ENCODE data around the gene AGPAT3.
"Not testable (repeated sequence)": the region's sequence is repeated elsewhere in the genome, so short reads cannot be mapped to it uniquely, and the experiment has no call there.

AGPAT3 gene

DNA sequence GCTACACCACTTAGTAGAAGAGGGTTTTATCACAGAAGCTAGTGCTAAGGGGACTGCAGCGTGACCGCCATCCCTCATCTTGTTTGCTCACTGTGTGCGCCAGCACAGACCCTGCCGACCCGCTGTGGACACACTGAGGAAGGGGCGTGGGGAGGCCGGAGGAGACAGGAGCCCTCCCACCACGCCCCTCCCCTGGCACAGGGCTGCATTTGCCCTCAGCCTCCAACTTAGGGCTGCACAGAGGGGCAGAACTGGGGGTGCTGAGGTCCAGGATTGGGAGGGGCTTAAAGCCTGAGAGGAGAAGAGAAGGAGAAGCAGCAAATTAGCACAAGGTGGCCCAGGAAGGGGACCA, 38.4 kb upstream of the AGPAT3 start:
- H3K4me3 ChIP-seq (ENCODE audit: low read length) = no peak overlapping the region
- TF ChIP-seq ZNF274 (IDR thresholded peaks at IDR 0.05; ENCODE audit: low read depth, low read length) = no peak

DNA sequence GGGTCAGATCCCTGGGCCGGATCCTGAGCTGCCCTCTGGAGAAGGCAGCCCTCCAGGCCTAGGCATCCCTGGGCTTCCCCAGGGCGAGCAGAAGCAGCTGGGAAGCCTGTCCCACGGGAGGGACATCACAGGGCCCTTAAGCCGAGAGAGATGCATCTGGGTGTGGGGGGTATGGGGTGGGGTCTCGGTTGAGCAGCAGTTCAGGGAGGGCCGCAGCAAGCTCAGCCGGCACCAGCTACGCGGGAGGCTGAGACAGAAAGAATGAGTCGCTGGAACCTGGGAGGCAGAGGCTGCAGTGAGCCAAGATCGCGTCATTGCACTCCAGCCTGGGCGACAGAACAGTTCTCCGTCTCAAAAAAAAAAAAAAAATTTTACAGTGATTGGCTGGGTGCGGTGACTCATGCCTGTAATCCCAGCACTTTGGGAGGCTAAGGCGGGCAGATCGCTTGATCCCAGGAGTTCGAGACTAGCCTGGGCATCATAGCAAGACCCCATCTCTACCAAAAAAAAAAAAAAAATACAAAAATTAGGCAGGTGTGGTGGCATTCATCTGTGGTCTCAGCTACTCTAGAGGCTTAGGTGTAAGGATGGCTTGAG, 37.9 kb upstream of the AGPAT3 start:
- no peak overlapping the region for H3K4me3 ChIP-seq (ENCODE audit: low read length)
- no peak for TF ChIP-seq ZNF274 (IDR thresholded peaks at IDR 0.05; ENCODE audit: low read depth, low read length)

DNA sequence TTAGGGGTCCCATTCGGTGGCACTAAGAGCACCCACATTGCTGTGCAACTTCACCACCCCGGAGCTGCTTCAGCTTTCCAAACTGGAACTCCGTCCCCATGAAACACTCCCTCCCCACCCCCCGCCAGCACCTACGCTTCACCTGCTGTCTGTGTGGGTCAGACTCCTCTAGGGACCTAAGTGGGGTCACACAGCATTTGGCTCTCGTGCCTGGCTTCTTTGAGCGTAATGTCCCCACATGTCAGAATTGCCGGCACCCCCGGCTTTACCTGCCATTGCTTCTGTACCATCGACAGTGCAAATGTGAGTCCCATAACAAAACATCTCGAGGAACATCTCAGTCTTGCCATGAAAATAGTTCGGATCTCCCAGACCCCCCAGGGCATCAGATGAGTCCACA, 35.9 kb upstream of the AGPAT3 start:
- no peak overlapping the region for H3K4me3 ChIP-seq (ENCODE audit: low read length)
- no peak for TF ChIP-seq ZNF274 (IDR thresholded peaks at IDR 0.05; ENCODE audit: low read depth, low read length)

- no peak overlapping the region for H3K4me3 ChIP-seq (ENCODE audit: low read length)
- TF ChIP-seq ZNF274 (IDR thresholded peaks at IDR 0.05; ENCODE audit: low read depth, low read length) = no peak
Measured at GRCh38 chr21:43829575-43830119, 35.4 kb upstream of the AGPAT3 start.

- no peak for TF ChIP-seq ZNF274 (IDR thresholded peaks at IDR 0.05; ENCODE audit: low read depth, low read length)
- no peak overlapping the region for H3K4me3 ChIP-seq (ENCODE audit: low read length)
Measured at GRCh38 chr21:43832158-43832550, 32.9 kb upstream of the AGPAT3 start.

DNA sequence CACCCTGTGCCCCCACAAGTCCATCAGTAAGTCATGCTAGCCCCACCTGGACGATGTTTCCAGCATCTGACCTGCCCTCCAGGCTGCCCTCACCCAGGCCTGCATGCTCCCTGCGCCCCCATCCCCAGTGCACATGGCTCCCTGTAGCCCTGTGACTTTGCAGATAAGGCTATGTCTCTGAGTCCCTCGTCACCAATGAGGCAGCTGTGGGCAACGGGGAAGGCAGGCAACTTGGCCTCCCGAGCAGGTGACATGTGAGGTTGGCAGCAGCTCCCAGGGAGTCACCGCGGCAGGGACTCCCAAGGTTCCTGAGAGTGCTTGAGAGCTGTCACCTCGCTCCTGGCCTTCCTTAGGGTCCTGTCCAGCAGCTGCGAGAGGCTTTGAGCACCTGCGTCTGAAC, 32.4 kb upstream of the AGPAT3 start:
- TF ChIP-seq ZNF274 (IDR thresholded peaks at IDR 0.05; ENCODE audit: low read depth, low read length) = no peak
- H3K4me3 ChIP-seq (ENCODE audit: low read length) = no peak overlapping the region

DNA sequence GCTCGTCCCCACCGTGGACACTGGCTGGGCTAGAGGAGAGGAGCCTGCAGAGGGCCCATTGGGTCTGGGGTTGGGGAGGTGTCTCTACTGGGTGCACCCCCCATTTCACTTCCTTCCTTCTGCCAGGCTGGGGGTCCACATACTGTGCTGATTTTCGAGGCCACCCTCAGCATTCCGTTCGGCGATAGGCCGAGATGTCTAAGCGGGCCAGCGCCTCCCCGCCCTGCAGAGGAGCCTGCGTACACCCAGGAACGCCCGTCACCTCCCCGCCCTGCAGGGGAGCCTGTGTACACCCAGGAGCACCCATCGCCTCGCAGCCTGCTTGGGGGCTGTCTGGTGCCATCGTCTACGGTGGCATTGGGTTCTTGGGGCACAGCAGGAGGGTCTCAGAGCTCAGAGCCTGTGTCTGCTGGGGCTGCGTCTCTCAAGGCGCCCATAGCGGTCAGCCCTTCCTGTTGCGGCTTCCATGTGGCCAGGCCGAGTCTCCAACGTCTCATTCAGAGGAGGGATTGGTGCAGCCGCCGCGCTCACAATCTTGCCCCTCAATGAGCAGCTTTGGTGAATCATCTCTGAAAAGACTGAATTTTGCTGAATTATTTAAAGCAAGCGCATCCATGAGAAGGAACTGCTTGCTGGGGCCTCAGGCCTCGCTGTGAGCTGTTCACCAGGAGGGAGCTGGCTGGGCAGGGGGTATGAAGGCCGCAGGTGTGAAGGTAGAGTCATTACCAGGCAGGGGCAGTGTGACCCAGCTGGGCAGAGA, 30.7 kb upstream of the AGPAT3 start:
- no peak for TF ChIP-seq ZNF274 (IDR thresholded peaks at IDR 0.05; ENCODE audit: low read depth, low read length)

DNA sequence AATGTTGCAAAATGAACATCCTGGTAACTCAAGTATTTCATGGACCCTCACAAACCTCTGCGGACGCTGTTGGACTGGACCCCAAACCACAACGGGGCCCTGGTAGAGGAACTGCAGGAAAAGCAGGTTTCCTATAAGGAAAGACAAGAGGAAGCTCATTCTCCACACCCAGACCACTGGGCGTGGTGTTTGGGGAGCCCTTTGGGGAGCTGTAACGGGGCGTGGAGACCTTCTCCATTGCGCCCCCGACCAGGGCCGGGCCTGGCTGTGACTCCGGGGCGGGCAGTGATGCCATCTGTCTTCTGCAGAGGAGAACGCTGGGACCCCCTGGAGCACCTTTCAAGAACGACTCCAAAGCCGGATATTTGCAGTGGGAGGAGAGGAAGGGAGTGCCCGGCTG, 30.0 kb upstream of the AGPAT3 start:
- no peak overlapping the region for H3K4me3 ChIP-seq (ENCODE audit: low read length)
- no peak for TF ChIP-seq ZNF274 (IDR thresholded peaks at IDR 0.05; ENCODE audit: low read depth, low read length)

More for the DNA sequence above, 30.7 kb upstream of the AGPAT3 start:
- H3K4me3 ChIP-seq (ENCODE audit: low read length) = no peak overlapping the region

GRCh38 chr21:43835861-43836260, 29.2 kb upstream of the AGPAT3 start:
- H3K4me3 ChIP-seq (ENCODE audit: low read length) = no peak overlapping the region
- no peak for TF ChIP-seq ZNF274 (IDR thresholded peaks at IDR 0.05; ENCODE audit: low read depth, low read length)

DNA sequence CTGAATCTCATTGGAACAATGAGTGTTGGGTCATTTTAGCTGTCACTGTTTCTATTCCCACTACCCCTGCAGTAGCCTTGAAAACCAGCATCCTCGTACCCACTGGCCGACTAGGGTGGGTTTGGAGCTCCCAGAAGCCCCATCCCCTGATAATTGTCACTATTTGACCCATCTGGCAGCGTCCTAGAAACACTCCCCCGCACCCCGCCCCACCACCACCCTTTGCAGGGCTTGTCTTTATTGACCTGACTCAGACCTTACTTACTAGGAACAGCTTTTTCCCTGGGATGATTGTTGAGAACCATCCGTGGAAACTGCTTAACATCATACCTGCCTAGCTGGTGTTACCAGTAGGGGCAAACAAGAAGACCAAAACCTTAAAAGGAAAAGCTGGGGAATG, 28.4 kb upstream of the AGPAT3 start:
- no peak overlapping the region for H3K4me3 ChIP-seq (ENCODE audit: low read length)
- no peak for TF ChIP-seq ZNF274 (IDR thresholded peaks at IDR 0.05; ENCODE audit: low read depth, low read length)

DNA sequence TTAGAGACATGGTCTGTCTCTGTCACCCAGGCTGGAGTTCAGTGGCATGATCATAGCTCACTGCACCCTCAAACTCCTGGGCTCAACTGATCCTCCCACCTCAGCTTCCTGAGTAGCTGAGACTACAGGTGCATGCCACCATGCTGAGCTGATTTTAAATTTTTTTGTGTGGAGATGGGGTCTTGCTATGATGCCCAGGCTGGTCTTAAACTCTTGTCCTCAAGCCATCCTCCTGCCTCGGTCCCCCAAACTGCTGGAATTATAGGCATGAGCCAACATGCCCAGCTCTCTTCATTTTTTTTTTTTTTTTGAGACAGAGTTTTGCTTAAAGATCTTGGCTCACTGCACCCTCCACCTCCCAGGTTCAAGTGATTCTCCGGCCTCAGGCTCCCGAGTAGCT, 24.8 kb upstream of the AGPAT3 start:
- no peak overlapping the region for H3K4me3 ChIP-seq (ENCODE audit: low read length)
- TF ChIP-seq ZNF274 (IDR thresholded peaks at IDR 0.05; ENCODE audit: low read depth, low read length) = no peak

- TF ChIP-seq ZNF274 (IDR thresholded peaks at IDR 0.05; ENCODE audit: low read depth, low read length) = no peak
- H3K4me3 ChIP-seq (ENCODE audit: low read length) = no peak overlapping the region
Measured at GRCh38 chr21:43842742-43843141, 22.3 kb upstream of the AGPAT3 start.

GRCh38 chr21:43844906-43845305, 20.1 kb upstream of the AGPAT3 start:
- not testable (repeated sequence) for H3K4me3 ChIP-seq (ENCODE audit: low read length)

DNA sequence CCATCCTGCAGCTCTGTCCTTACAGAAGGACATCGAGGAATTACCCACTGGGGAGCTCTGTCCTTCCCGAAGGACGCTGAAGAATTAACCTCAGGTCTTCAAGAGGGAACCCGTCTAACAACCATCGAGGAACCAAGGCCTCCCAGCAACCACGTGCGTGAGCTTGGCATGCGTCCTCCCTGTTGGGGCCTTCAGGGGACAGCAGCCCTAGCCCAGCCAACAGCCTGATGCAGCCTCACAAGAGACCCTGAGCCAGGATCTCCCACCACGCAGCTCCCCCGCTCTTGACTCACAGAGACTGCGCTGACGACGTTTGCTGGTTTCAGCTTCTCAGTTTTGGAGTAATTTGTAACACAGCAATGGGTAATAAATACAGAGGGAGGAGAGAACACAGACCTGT, 19.6 kb upstream of the AGPAT3 start:
- H3K4me3 ChIP-seq (ENCODE audit: low read length) = no peak overlapping the region
- no peak for TF ChIP-seq ZNF274 (IDR thresholded peaks at IDR 0.05; ENCODE audit: low read depth, low read length)

- no peak for TF ChIP-seq ZNF274 (IDR thresholded peaks at IDR 0.05; ENCODE audit: low read depth, low read length)
- no peak overlapping the region for H3K4me3 ChIP-seq (ENCODE audit: low read length)
Measured at GRCh38 chr21:43846430-43846829, 18.6 kb upstream of the AGPAT3 start.
